LNCaP clone FGC (cell line): ENCODE measurements around the gene PIK3R6.

Experiments used
- DNase-seq: peaks from one replicate; pipeline ENCODE4 v3.0.0-alpha.2; 2011; ENCODE audit warnings: low read depth
- H3K4me3 ChIP-seq: 2 replicates; pipeline ENCODE4 v1.5.1; 2011; ENCODE audit warnings: mild to moderate bottlenecking, low read depth, low read length, control low read depth
- CTCF ChIP-seq: IDR thresholded peaks from 2 replicates; pipeline ENCODE4 v1.5.1; 2012; ENCODE audit warnings: mild to moderate bottlenecking; ENCODE audit not compliant: control insufficient read depth, insufficient read depth; ENCODE audit errors: extremely low read depth

Gene PIK3R6

GRCh38 chr17:8832711-8833352, 34.6 kb downstream of the PIK3R6 start:
- peak; percentile 33 for TF ChIP-seq CTCF
- no peak for DNase-seq
- H3K4me3 ChIP-seq = no peak overlapping the region

GRCh38 chr17:8831234-8831849, 36.1 kb downstream of the PIK3R6 start:
- no peak for TF ChIP-seq CTCF
- DNase-seq = no peak

GRCh38 chr17:8830141-8830540, 37.3 kb downstream of the PIK3R6 start:
- no peak for TF ChIP-seq CTCF
- no peak for DNase-seq
- no peak overlapping the region for H3K4me3 ChIP-seq

More at GRCh38 chr17:8831234-8831849, 36.1 kb downstream of the PIK3R6 start:
- no peak overlapping the region for H3K4me3 ChIP-seq

- TF ChIP-seq CTCF = no peak
- no peak overlapping the region for H3K4me3 ChIP-seq
- no peak for DNase-seq
Measured at GRCh38 chr17:8829036-8829941, 38.2 kb downstream of the PIK3R6 start.

- TF ChIP-seq CTCF = no peak
- DNase-seq = no peak
- no peak overlapping the region for H3K4me3 ChIP-seq
Measured at GRCh38 chr17:8828517-8828875, 39.0 kb downstream of the PIK3R6 start.

GRCh38 chr17:8826808-8827435, 40.6 kb downstream of the PIK3R6 start:
- H3K4me3 ChIP-seq = no peak overlapping the region
- no peak for TF ChIP-seq CTCF
- DNase-seq = no peak
